Measurements from ENCODE around the gene TBC1D21. TPM values are rescaled to one million over a fixed set of nuclear protein-coding genes. Genes with fewer than 3 reads are reported as not detected.

TBC1D21 gene
- total and polyA plus RNA-seq, 10 of the 15 experiments (the other 5 are each of a cell fraction or from before 2014, with no cell fraction given) = not detected

DNA sequence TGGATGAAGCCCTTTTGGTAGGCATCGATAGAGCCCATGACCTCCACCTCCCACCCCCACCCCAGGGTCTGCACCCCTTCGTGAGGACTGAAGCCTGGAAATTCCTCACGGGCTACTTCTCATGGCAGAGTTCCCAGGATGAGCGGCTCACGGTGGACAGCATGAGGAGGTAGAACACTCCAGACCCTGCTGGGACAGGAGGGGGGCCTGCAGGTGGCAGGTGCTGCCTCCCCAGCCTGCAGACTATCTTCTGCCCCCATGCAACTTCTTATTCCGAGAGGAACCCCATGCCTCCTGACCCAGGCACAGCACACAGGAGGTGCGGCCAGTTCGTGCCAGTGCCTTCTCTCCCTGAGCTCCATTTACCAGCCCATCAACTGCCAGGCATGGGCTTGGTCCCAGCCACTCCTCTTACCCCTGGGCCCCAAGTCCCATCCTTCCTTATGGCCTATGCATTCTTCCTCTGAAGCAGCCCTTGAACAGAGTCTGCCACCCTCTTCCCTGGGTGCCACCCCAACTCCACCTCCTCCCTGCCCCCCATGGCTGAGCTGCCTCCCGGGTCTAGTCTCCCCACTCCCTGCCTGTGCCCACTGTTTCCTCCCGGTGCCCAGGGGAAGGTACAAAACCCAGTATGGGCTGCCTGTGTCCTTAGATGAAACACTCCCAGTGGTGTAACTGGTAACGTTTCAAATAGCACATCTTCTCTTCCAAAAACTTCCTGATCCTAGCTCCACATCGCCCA, 8.4 kb downstream of the TBC1D21 start:
- ChIA-PET CTCF (no interaction called here), RAD21 (ENCODE audit: unreplicated experiment) (no interaction called here), SMC1A (ENCODE audit: uncharacterized antibody, unreplicated experiment) (no interaction called here), POLR2A (no interaction called here)
- H3K36me3 ChIP-seq (ENCODE audit: control insufficient read depth in 2 of 2, insufficient read depth in 2 of 2, low read length in 1 of 2) = no peaks in the 10 kb centered on the region
- TF ChIP-seq MXI1 (IDR thresholded peaks at IDR 0.05; ENCODE audit: low read depth, low read length) (no peak), KLF5 (IDR thresholded peaks at IDR 0.05; ENCODE audit: partially characterized antibody) (no peak), NFYB (IDR thresholded peaks at IDR 0.05; ENCODE audit: insufficient read depth, low read depth, low read length) (no peak), POLR2A (IDR thresholded peaks at IDR 0.05; ENCODE audit: low read depth, low read length) (no peak)
- H4K20me1 ChIP-seq (ENCODE audit: control insufficient read depth, insufficient read depth) = no peaks in the 10 kb centered on the region
- H3K4me3 ChIP-seq = no peak overlapping the region
- H3K9me3 ChIP-seq (replicated peaks; ENCODE audit: control insufficient read depth, insufficient read depth, low read length) = no peaks in the 10 kb centered on the region
- intact Hi-C loops (cut with micrococcal nuclease; ENCODE audit: unreplicated experiment) (no loop called here), in situ Hi-C loops (cut with MboI) (no loop called here)
- no peak for DNase-seq (ENCODE audit: low read depth, low spot score)
- ATAC-seq = no peak
- H3K79me2 ChIP-seq (ENCODE audit: control insufficient read depth, insufficient read depth, low read length) = no peaks in the 10 kb centered on the region
- BruUV-seq (replicated peaks) = no TSS peak
- peaks cover 0 to 4% of the 10 kb centered on the region in 2 experiments; a peak in 2 of 4 replicates for H3K27me3 ChIP-seq (replicated peaks in 1 of 2; ENCODE audit: control insufficient read depth in 2 of 2, insufficient read depth in 2 of 2, low read length in 1 of 2)
- WGBS (ENCODE audit: insufficient coverage, insufficient replicate concordance, low lambda C conversion rate, missing lambda C conversion rate) = 8% methylated on average over 12 of the region's 12 CpGs
- no peak for FAIRE-seq
- H2AFZ ChIP-seq (ENCODE audit: control insufficient read depth, low read depth, low read length) = no peak overlapping the region
- no peak overlapping the region for H3K9ac ChIP-seq (ENCODE audit: control insufficient read depth, insufficient read depth, low read length)
- H3K4me2 ChIP-seq (ENCODE audit: control insufficient read depth, insufficient read depth) = no peak overlapping the region
- no peak overlapping the region for H3K27ac ChIP-seq (ENCODE audit: control insufficient read depth, insufficient read depth)
- no peaks in the 10 kb centered on the region for H3K4me1 ChIP-seq (ENCODE audit: control insufficient read depth, insufficient read depth, low read length)

DNA sequence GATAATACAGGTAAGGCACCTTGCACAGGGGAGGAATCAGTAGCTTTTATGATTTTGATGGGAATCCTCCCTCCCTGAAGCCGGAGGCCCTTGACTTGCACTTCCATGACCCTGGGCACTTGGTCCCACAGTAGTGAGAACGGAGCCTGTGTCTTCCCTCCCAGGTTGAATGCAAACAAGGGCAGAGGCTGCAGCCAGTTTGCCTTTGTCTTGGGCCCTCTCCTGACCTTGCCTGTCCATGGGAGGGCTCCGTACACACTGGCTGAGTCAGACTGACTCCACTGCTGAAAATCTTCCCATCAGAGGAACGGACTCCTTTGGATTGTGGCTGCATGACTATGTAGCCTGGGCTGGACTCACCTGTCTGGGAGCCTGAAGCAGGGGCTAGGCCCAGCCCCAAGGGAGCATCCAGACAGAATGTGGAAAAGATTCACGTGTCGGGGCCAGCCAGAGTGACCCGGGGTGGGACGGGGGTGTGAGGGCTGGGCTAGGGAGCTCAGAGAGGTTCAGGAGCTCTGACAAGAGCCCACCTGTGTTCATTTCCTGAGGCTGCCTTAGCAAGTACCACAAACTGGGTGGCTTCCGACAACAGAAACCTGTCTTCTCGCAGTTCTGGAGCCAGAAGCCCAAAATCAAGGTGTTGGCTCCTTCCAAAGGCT, 9.5 kb downstream of the TBC1D21 start:
- Histone ChIP-seq H3K36me3 (ENCODE audit: control insufficient read depth in 2 of 2, insufficient read depth in 2 of 2, low read length in 1 of 2) (no peaks in the 10 kb centered on the region), H3K9ac (ENCODE audit: control insufficient read depth, insufficient read depth, low read length) (no peak overlapping the region), H4K20me1 (ENCODE audit: control insufficient read depth, insufficient read depth) (no peaks in the 10 kb centered on the region), H3K79me2 (ENCODE audit: control insufficient read depth, insufficient read depth, low read length) (no peaks in the 10 kb centered on the region), H3K4me1 (ENCODE audit: control insufficient read depth, insufficient read depth, low read length) (no peaks in the 10 kb centered on the region), H3K27ac (ENCODE audit: control insufficient read depth, insufficient read depth) (no peak overlapping the region), H3K4me3 (no peak overlapping the region), H3K4me2 (ENCODE audit: control insufficient read depth, insufficient read depth) (no peak overlapping the region), H3K27me3 (replicated peaks in 1 of 2; ENCODE audit: control insufficient read depth in 2 of 2, insufficient read depth in 2 of 2, low read length in 1 of 2) (peaks cover 0 to 4% of the 10 kb centered on the region in 2 experiments; a peak in 2 of 4 replicates), H2AFZ (ENCODE audit: control insufficient read depth, low read depth, low read length) (no peak overlapping the region), H3K9me3 (replicated peaks; ENCODE audit: control insufficient read depth, insufficient read depth, low read length) (no peaks in the 10 kb centered on the region)
- in situ Hi-C loops (cut with MboI) = no loop called here
- FAIRE-seq = no peak
- SMC1A ChIA-PET (ENCODE audit: uncharacterized antibody, unreplicated experiment) = no interaction called here
- WGBS (ENCODE audit: insufficient coverage, insufficient replicate concordance, low lambda C conversion rate, missing lambda C conversion rate) = 13% methylated on average over 10 of the region's 10 CpGs
- BruUV-seq (replicated peaks) = no TSS peak
- RAD21 ChIA-PET (ENCODE audit: unreplicated experiment) = no interaction called here
- CTCF ChIA-PET = no interaction called here
- DNase-seq (ENCODE audit: low read depth, low spot score) = no peak
- POLR2A ChIA-PET = no interaction called here
- ATAC-seq = no peak
- intact Hi-C loops (cut with micrococcal nuclease; ENCODE audit: unreplicated experiment) = no loop called here
- no peak for TF ChIP-seq ZSCAN29 (IDR thresholded peaks at IDR 0.05)
- no peak for TF ChIP-seq ZNF274 (IDR thresholded peaks at IDR 0.05; ENCODE audit: insufficient read depth, insufficient read length)
- TF ChIP-seq CHD1 (IDR thresholded peaks at IDR 0.05; ENCODE audit: low read depth, low read length) = no peak
- TF ChIP-seq, protein P1, sequence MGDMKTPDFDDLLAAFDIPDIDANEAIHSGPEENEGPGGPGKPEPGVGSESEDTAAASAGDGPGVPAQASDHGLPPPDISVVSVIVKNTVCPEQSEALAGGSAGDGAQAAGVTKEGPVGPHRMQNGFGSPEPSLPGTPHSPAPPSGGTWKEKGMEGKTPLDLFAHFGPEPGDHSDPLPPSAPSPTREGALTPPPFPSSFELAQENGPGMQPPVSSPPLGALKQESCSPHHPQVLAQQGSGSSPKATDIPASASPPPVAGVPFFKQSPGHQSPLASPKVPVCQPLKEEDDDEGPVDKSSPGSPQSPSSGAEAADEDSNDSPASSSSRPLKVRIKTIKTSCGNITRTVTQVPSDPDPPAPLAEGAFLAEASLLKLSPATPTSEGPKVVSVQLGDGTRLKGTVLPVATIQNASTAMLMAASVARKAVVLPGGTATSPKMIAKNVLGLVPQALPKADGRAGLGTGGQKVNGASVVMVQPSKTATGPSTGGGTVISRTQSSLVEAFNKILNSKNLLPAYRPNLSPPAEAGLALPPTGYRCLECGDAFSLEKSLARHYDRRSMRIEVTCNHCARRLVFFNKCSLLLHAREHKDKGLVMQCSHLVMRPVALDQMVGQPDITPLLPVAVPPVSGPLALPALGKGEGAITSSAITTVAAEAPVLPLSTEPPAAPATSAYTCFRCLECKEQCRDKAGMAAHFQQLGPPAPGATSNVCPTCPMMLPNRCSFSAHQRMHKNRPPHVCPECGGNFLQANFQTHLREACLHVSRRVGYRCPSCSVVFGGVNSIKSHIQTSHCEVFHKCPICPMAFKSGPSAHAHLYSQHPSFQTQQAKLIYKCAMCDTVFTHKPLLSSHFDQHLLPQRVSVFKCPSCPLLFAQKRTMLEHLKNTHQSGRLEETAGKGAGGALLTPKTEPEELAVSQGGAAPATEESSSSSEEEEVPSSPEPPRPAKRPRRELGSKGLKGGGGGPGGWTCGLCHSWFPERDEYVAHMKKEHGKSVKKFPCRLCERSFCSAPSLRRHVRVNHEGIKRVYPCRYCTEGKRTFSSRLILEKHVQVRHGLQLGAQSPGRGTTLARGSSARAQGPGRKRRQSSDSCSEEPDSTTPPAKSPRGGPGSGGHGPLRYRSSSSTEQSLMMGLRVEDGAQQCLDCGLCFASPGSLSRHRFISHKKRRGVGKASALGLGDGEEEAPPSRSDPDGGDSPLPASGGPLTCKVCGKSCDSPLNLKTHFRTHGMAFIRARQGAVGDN (IDR thresholded peaks at IDR 0.05) = no peak
- TF ChIP-seq CREM (IDR thresholded peaks at IDR 0.05; ENCODE audit: low read depth) = no peak
- TF ChIP-seq EZH2 (IDR thresholded peaks at IDR 0.05; ENCODE audit: borderline replicate concordance, control insufficient read depth, low read depth, low read length) = no peak
- no peak for TF ChIP-seq NFYB (IDR thresholded peaks at IDR 0.05; ENCODE audit: insufficient read depth, low read depth, low read length)
- no peak for TF ChIP-seq SIX5 (IDR thresholded peaks at IDR 0.05; ENCODE audit: low read depth, low read length, severe bottlenecking)
